Stomach (tissue), 4 donors: ENCODE results near the gene MYH14.

Experiments
- EP300 ChIP-seq: sonication (generic); formaldehyde crosslinking; IDR thresholded peaks from one replicate; pipeline ENCODE4 v1.6.1; 2017; ENCODE audit warnings: antibody characterized with exemption
- POLR2A ChIP-seq, 4 donors: fragments of 450-650 bp; IDR thresholded peaks; one replicate each; pipeline ENCODE4 v1.6.1; 2016; ENCODE audit warnings: antibody characterized with exemption in 4 of 4, control low read depth in 2 of 4, mild to moderate bottlenecking in 1 of 4, moderate library complexity in 1 of 4
- POLR2AphosphoS5 ChIP-seq, 3 donors: sonication (generic); formaldehyde crosslinking; IDR thresholded peaks; one replicate each; pipeline ENCODE4 v1.6.1; 2016; ENCODE audit warnings: antibody characterized with exemption in 3 of 3
- TF ChIP-seq, protein P1 (sequence below), 7 experiments: fragments of 450-650 bp in 4 of 7; fragments of 200-600 bp in 3 of 7; sonication (generic) in 3 of 7; IDR thresholded peaks; one replicate each; pipeline ENCODE4 v1.5.1; 2016 to 2019; ENCODE audit warnings: antibody characterized with exemption in 7 of 7, control low read depth in 2 of 7, mild to moderate bottlenecking in 1 of 7

DNA sequence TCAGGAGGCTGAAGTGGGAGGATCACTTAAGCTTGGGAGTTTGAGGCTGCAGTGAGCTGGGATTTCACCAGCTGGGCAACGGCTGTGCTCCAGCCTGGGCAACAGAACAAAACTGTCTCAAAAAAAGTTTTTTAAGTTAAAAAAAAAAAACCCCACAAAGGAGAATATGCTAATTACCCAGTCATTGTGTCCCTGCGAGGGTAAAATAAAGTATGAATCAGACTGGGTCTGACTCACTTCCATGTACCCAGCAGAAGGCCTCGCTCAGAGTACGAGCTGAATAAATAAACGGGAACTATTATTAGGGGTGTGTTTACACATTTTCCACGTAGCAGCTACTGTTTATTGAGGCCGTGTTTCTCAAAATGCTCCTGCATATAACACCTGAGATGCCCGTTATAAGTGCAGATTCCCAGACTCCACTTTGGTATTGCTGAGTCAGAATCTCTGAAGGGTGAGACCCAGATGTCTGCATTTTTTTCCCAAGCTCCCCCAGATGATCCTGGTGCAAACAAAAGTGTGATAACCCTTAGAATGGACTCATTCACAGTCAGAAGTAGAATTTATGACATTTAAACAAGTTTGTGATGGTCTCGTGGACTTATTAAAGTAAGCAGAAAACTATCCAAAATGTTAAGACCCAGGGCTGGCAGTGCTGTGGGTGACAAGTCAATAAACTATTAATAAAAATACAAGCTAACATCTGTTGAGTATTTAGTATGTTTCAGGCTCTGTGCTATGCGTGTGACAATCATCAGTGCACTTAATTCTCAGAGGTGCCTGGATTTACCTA, 97.6 kb downstream of the MYH14 start:
- TF ChIP-seq POLR2A (IDR thresholded peaks at IDR 0.05) (no peak), POLR2AphosphoS5 (IDR thresholded peaks at IDR 0.05) (no peak), EP300 (no peak)
- TF ChIP-seq, protein P1, sequence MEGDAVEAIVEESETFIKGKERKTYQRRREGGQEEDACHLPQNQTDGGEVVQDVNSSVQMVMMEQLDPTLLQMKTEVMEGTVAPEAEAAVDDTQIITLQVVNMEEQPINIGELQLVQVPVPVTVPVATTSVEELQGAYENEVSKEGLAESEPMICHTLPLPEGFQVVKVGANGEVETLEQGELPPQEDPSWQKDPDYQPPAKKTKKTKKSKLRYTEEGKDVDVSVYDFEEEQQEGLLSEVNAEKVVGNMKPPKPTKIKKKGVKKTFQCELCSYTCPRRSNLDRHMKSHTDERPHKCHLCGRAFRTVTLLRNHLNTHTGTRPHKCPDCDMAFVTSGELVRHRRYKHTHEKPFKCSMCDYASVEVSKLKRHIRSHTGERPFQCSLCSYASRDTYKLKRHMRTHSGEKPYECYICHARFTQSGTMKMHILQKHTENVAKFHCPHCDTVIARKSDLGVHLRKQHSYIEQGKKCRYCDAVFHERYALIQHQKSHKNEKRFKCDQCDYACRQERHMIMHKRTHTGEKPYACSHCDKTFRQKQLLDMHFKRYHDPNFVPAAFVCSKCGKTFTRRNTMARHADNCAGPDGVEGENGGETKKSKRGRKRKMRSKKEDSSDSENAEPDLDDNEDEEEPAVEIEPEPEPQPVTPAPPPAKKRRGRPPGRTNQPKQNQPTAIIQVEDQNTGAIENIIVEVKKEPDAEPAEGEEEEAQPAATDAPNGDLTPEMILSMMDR (IDR thresholded peaks at IDR 0.05) = no peak
